DMS 273 (cell line): ENCODE measurements around the gene ZNF648.
A peak's percentile ranks its signal among the peaks of the same experiment; 100 is the strongest.
"Not testable (repeated sequence)": the region's sequence is repeated elsewhere in the genome, so short reads cannot be mapped to it uniquely, and the experiment has no call there.

Experiments
- DNase-seq: peaks from one replicate; lab custom pipeline; 2025; ENCODE audit not compliant: unreplicated experiment; lab: John Stamatoyannopoulos, UW

Gene ZNF648, protein sequence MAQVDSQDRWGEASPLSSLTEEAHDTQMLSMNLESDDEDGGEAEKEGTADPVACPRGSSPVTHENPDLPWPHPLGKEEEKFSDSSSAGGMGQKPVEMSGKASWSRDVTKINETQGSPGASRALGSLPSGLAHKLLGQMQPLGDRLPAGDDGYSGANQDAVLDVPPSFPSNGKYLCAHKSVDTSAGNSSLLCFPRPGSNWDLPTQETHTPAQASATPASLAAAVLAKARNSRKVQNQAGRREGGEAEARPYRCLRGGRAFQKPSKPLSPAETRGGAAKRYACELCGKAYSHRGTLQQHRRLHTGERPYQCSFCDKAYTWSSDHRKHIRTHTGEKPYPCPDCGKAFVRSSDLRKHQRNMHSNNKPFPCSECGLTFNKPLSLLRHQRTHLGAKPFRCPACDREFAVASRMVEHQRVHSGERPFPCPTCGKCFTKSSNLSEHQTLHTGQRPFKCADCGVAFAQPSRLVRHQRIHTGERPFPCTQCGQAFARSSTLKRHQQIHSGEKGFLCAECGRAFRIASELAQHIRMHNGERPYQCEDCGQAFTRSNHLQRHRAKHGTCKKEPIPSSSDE

DNA sequence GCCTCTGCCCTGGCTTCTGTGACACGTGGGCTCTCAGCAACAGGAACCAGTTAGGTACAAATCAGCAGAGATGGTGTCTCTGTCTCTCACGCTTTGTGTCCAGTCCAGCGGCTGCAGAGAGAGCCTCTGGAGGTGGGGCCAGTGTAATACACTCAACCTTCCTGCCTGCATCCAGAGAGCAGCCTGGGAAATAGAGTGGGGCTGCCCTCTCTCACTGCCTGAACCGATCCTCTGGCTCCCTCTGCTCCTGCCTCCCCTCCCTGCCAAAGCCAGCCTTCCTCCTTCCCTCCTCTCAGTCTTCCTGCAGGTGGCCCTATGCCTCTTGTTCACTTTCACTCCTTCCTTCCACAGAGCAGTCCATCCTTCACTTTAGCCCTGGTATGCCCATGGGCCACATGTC is at the start of gene ZNF648:
ZNF648 (minus strand) TSS at position 119 of the 400 bp plus-strand sequence. CDS start 3,702 bp downstream, outside the sequence.
- no peak for DNase-seq

DNA sequence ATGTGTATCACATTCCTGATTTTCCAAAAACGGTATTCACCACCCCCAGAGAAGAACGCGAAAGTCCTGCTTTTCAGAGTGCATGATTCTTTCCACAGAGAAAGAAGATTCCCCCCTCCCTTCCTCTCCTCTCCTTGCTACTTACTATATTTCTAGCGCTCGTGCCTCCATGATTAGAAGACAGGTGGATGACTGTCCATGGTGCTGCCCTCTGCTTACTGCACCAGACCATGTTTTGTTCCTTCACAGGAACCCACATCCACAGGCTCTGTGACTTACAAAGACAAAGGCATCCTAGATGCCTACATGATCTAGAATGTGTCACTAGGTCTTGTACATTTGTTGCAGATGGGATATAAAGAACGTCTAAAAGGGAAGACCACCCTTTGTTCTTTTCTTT is 49.1 kb upstream of the ZNF648 start:
- no peak for DNase-seq

DNA sequence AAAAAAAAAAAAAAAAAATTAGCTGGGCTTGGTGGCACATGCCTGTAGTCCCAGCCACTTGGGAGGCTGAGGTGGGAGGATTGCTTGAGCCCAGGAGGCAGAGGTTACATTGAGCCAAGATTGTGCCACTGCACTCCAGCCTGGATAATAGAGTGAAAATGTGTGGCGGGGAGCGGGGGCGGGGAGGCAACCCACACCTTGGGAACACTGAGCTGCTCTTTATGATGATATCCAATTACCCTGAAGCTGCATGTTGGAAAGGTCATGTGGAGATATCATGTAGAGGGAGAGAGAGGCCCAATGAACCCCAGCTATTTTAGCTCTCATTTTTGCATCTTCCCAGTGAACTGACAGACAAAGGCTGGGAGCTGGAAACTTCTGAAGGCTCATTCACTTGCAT is 48.3 kb upstream of the ZNF648 start:
- no peak for DNase-seq

DNA sequence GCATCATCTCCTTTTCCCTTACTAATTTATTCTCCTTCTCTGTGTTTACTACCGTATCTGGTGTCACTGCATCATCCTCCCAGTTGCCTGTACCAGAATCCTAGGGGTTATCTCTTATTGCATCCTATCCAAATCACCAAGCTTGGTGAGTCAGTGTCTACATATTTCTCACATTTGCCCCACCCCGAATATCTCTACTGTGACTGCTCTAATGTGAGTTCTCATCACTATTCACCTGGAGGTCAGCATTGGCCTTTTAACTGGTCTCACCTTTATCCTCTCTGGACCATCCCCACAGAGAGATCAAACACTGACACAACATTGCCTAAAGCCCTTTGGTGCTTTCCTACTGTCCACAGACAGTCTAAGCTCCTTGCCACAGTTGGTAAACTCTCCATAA is 45.7 kb upstream of the ZNF648 start:
- DNase-seq, result no peak

DNA sequence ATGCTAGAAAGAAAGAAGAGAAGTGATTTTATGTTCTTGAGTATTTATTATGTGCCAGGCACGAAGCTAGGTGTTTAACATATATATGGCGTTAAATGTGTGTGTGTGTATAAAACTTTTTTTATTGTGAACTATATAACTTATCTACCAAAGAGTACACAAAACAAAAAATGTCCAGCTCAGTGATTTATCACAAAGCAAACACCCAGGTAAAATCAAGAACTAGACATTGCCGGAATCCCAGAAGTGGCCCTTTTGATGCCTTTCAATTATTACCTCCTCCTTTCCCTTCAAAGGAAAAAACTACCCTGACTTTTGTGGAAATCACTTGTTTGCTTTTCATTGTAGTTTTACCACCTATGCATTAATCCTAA is 40.5 kb upstream of the ZNF648 start:
- no peak for DNase-seq

DNA sequence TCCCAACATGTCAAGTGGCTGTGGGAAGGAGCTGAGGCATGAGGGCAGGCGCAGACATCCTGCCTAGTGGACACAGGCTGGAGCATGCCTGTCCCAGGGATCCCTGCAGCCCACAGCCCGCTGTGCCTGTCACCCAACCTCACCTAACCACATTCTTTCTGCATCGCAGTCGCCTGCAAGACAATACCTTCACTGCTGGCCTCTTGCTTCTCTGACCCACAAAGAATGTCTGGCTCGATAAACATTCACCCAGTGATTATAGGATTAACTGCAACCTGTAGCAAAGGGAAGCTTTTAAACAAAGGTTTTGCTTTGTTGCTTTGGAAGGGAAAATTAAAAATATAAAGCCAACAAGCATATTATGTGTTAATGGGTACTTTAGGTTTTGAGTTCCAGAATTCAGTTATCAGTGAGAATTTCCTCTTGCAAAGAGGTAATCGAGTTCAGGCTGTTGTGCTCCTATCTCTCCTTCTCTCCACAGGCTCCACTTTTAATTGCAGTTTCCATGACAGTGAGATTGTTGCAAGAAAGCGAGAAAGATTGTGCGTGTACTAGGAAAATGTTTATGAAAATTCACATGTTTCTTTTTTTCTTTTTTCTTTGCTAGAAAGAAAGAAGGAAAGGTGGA is 40.0 kb upstream of the ZNF648 start:
- DNase-seq, result no peak

DNA sequence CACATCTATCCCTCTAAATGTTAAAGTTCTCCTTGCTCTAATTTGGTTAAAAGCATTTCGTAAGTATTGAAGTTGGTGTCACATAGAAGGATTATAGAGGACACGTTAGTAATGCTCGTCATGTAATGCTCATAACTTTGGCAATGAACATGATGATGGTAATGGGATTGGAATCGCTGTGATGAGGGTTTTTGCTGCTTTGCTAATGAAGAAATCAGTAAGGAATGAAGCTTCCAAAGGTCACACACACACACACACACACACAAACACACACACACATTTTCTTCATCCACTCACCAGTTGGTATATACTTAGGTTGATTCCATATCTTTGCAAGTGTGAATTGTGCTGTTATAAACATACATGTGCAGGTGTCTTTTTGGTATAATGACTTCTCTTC is 36.8 kb upstream of the ZNF648 start:
- DNase-seq, result no peak

DNA sequence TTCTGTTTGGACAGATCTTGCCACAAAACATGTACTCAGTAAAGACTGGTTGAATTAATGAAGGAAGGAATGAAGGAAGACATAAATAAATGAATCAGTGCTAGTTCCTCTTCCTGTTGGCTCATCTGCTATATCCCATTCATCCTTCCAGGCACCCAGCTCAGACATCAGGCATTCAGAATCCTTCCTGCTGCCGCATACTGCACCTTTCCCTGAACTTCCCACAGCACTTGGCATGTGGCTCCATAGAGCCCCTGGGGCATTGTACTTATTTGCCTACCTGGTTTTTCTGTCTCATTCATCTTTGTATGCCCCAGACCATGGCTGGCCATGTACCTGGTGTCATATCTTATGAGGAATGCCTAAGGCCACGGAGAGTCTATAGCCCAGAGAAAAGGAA is 34.4 kb upstream of the ZNF648 start:
- no peak for DNase-seq

DNA sequence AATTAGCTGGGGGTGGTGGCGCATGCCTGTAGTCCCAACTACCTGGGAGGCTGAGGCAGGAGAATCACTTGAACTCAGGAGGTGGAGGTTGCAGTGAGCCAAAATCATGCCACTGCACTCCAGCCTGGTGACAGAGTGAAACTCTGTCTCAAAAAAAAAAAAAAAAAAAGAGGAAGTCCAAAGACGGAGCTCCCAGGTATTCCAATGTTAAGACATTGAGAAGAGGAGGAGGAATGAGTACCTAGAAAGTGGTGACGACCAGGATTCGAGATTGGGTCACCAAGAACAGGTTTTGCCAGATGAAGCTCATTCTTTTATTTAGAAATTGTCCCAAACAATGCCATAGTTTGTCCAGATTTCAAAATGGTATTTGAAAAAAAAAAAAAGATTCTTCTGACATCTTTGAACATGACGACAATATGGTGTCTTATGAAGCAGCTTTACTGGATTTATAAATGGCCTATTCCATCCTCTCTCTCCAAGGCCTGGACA is 33.0 kb upstream of the ZNF648 start:
- not testable (repeated sequence) for DNase-seq

DNA sequence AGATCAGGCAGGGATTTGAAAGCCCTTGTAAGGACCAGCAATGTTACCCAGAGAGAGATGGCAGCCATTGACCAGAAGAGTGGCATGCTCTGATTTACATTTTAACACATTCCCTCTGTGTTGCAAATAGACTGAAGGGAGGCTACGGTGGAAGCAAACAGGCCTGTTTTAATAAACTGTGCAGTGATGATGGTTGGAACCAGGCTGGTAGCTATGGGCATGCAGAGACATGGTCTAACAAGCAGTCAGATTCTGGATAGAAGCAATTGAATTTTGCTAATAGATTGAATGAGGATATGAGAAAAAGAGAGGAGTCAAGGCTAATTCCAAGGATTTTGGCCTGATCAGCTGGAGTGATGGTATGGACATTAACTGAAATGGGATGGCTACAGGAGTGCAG is 32.3 kb upstream of the ZNF648 start:
- no peak for DNase-seq

DNA sequence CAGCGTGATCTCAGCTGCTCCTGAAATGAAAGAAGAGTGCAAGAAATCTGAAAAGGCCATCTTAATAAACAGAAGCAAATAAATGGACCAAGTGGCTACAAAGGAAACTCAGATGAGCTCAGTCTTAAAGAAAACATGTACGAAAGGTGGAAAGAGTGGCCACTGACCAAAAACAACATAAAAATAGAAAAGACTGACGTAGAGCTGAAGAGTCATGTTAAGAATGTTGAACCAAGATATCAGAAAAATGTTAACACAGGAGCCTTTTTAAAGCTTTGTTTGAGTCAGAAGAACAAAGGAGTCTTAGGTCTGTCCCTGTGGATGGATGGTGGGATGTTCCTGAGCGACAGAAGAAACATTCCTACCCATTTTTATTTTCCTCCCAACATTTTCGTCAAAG is 30.8 kb upstream of the ZNF648 start:
- no peak for DNase-seq

DNA sequence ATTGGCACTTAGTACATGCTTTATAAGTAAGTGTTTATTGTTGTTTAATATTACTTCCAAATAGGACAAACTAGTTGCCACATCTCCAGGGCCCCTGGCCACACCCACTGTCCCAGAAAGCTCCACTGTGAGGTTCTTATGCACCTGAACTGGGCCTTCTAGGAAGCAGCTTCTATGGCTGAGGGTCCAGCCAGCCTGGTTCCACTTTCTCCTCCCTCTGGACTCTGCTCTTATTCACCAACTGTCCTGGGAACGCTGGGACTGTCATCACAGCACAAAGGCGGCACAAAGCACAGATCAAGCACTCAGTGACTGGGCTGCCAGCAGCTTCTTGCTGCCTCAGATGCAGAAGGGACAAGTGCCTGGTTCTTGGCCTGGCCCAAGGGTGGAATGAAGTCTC is 29.6 kb upstream of the ZNF648 start:
- DNase-seq, result no peak

DNA sequence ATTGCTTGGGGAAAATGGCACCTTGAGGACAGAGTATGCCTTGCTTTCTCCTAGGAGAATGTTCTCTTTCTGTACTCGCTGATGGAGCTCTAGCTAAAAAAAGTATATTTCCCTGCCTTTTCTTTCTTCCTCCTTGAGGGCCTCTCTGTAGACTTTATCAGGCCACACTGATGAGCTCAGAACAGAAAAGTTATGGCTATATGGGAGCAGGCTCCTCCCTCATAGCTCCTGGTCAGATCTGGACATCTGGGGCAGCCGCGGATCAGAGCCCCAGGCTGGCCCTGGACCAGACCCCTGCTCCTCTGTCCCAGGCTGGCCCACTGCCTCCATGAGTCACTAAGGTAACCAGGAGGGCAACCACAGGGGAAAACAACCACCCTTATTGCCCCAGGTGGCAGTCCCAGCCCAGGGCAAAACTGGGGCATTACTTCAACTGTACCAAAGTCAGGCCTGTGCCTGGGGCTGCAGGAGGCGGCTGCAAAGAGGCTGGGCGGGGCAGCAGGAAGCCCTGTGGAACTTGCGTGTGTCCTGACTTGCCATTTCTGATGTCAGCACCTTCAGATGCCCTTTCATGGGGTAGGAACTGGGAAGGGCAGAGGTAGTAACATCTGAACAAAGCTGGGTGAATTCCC is 26.3 kb upstream of the ZNF648 start:
- no peak for DNase-seq

DNA sequence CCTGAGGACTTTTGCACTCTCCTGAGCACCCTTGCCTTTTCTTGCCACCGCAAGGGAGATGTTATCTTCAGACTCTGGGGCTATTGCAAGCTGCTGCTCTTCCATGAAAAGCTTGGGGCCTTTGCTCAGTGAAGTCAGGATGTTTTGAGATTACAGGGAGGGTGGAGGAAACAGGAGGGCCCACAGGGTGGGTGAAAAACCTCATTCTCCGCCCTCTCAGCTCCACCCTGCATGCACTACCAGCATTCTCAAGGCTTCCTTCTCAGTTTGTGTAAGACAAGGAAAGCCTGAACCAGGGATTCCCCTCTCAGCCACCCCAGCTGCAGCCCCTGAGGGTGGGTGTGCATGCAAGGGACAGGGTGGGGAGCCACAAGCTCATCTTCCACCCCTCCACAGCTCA is 25.8 kb upstream of the ZNF648 start:
- no peak for DNase-seq

DNA sequence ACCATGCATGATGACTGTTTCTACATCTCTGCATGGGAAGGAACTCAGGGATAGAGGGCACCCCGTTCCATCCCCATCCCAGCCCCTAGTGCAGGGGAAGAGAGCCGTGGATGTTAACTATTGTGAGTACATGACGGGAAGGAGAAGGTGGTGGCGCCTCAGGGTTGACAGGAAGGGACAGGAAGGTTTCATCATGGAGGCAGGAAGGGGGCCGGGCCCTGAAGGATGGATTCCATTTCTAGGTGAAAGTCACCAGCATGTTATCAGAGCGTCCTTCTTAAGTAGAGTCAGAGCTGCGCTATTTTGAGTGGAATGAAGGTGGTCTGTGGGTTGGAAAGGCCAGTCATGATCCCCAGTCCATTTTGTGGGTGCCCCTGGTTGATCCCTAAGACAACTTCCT is 25.1 kb upstream of the ZNF648 start:
- no peak for DNase-seq

DNA sequence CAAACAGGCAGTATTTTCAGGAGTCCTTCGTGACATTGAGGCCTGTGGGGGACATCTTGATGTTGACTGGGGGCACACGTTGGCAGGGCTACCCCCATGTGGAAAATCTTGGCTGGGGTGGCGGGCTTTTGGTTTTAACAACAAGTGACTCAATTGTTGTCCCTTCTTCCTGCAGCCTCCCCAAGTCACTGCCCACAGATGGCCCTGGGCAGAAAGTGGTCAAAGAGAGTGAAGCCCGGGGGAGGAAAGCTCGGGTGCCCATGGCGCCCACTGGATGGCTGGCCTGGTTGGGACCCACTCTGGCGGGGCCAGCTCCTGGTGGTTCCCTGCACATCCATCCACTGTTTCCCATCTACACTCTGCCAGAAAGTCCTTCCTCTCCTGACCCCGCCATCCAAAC is 24.6 kb upstream of the ZNF648 start:
- no peak for DNase-seq

DNA sequence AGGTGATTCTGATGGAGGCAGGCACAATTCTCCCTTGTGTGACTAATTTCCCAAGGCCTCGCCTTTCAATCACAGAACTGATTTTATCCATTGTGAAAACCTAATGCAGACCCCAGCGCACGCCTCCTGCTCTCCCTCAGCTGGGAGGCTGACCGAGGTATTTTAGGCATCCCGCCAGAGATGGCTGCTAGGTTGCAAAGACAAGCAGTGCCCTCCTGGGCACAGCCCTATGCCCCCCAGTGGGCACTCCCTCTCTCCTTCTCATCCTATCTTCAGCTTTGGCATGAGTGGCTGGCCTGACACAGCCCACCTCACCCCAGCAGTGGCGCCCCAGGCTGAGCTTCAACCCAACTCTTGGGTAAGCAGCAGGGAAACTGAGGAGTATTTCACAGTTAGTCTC is 24.2 kb upstream of the ZNF648 start:
- DNase-seq, result no peak

DNA sequence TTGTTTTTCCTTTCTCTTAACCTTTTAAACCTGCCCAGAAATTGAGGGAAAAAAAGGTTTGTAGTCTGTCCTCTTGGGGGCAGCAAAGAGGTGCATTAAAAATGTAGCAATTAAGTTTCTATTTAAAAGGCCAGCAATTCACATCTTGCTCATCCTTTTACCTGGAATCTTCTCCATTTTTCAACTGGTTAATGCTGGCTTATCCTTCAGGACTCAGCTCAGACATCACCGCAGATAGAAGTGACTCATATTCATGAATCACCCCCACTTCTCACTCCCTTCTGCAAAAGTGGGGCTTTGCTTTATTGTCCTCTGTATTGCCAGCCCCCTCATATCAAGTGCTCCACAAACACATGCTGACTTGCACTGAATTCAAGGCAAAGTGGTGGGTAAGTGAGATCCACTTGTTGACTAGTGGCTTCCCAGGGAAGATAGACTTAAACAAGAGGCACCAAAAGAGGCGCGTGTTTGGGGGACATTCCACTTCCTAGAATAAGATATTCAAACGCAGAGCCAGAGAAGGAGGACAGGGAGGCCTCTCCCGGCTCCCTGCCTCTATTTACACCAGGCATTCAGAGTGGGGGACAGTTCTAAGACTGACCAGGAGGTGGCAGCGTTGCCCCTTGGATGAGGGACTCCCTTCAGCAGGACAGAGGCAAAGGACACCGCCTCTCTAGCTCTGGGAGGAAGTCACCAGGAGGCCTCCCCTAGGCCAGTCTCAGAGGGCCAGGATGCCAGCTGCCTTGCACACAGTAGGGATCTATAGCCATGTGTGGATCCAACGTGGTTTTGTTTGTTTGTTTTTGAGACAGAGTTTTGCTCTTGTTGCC is 23.2 kb upstream of the ZNF648 start:
- DNase-seq, result peak; percentile 87

DNA sequence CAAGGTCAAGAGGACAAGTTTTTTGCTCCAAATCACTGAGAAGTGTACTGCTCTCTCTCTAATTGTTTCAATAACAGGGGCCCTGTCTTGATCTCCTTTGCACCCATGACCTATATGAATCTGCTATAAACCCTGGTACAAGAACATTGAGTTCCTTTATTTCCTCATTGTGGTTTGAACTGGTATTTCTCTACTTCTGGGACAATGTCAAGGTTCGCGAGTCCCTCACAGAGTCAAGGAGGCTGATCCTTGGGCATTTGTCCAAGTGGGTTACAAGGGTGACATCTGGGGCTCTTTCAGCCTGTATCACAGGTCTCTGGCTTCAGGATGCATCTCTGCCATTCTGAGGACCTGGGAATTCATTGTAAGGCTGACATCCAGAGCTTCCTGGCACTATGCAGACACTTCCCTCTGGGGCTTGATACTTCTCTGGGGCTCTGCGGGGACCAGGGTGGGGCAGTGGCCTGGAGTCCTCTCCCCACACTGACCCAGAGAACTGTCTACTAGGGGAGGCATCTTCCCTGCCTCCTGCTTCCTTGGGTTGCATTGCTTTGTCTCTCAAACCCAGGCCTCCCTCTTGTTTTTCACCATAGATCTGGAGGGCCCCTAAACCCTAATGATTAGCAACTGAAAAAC is 22.5 kb upstream of the ZNF648 start:
- no peak for DNase-seq

DNA sequence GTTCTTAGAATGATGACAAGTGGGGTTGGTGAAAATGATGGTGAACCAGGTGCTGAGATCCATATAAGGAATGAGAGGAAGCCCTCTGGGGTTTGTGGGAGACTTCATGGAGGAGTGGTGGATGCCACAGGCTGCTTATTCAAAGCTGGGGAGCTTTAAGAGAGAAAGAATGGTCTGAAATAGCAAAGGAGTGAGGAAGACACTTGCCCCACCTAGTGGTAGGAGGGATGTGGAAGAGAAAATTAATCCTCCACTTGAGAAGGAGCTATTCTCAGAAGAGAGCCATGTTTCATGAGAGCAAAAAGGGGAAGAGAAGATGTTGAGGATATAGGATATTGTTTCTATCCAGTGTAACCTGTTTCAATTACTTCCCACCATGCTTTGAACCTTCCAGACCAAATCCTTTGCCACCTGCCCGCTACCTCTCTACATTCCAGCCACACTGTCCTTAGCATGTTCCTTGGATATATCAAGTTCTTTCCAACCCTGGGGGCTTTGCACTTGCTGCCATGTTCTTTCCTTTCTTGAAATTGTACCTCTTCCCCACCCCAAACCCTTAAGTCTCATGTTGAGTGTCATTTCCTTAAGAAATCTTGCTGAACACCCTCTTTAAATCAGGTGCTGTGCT is 19.6 kb upstream of the ZNF648 start:
- peak; percentile 70 for DNase-seq
